Measurements from ENCODE around the gene FPGT.
"Not testable (repeated sequence)": the region's sequence is repeated elsewhere in the genome, so short reads cannot be mapped to it uniquely, and the experiment has no call there.

FPGT gene

GRCh38 chr1:74247881-74248528 lies 50.0 kb downstream of the FPGT start:
- no peaks in the 10 kb centered on the region for H3K4me1 ChIP-seq (ENCODE audit: insufficient read depth, poor library complexity, severe bottlenecking)
- ATAC-seq (ENCODE audit: low read depth): no peak
- no peaks in the 10 kb centered on the region for H3K36me3 ChIP-seq (ENCODE audit: low read depth)
- no peak overlapping the region for H3K4me3 ChIP-seq (ENCODE audit: severe bottlenecking)
- H3K27me3 ChIP-seq (ENCODE audit: insufficient read depth, poor library complexity, severe bottlenecking): no peaks in the 10 kb centered on the region
- DNase-seq (ENCODE audit: low spot score): peak; percentile 20
- no peak for TF ChIP-seq CTCF (IDR thresholded peaks at IDR 0.05; ENCODE audit: poor library complexity, severe bottlenecking)
- H3K9me3 ChIP-seq (ENCODE audit: severe bottlenecking): no peaks in the 10 kb centered on the region
- H3K27ac ChIP-seq (ENCODE audit: poor library complexity, severe bottlenecking): no peak overlapping the region

DNA sequence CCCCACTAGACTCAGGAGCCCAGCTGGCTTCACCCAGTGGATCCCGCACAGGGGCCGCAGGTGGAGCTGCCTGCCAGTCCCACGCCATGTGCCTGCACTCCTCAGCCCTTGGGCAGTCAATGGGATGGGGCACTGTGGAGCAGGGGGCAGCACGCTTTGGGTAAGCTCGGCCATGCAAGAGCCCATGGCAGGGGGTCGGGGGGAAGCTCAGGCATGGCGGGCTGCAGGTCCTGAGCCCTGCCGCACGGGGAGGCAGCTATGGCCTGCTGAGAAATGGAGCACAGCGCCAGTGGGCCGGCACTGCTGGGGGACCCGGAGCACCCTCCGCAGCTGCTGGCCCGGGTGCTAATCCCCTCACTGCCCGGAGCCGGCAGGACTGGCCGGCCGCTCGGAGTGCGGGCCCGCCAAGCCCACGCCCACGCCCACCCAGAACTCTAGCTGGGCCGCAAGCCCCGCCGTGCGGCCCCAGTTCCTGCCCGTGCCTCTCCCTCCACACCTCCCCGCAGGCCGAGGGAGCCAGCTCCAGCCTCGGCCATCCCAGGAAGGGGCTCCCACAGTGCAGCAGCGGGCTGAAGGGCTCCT lies 55.3 kb downstream of the FPGT start:
- H3K27ac ChIP-seq (ENCODE audit: poor library complexity, severe bottlenecking); H3K36me3 ChIP-seq (ENCODE audit: low read depth); ATAC-seq (ENCODE audit: low read depth); H3K9me3 ChIP-seq (ENCODE audit: severe bottlenecking); H3K27me3 ChIP-seq (ENCODE audit: insufficient read depth, poor library complexity, severe bottlenecking); H3K4me3 ChIP-seq (ENCODE audit: severe bottlenecking); H3K4me1 ChIP-seq (ENCODE audit: insufficient read depth, poor library complexity, severe bottlenecking): not testable (repeated sequence)
- DNase-seq (ENCODE audit: low spot score): peak; percentile 26

Measured in RWPE2 (cell line).